Measurements from ENCODE around the gene IL26. TPM values are rescaled to one million over a fixed set of nuclear protein-coding genes. Genes with fewer than 3 reads are reported as not detected.
A peak's percentile ranks its signal among the peaks of the same experiment; 100 is the strongest.

IL26 gene
- total RNA-seq, 1 experiment from 2014 or later = not detected

GRCh38 chr12:68259318-68259940 is 33.8 kb upstream of the IL26 start:
- CTCF ChIA-PET = no interaction called here
- ATAC-seq = peak; percentile 48; the same call in 1 of the 2 replicates
- POLR2A ChIA-PET = no interaction called here
- Histone ChIP-seq H3K36me3 (ENCODE audit: control insufficient read depth, insufficient read depth, low read length) (no peaks in the 10 kb centered on the region), H3K4me1 (ENCODE audit: control insufficient read depth, insufficient read depth, low read length) (no peaks in the 10 kb centered on the region), H3K4me3 (ENCODE audit: low read depth in 2 of 2, low read length in 2 of 2) (no peak overlapping the region), H3K27me3 (ENCODE audit: control insufficient read depth, insufficient read depth, low read length) (no peaks in the 10 kb centered on the region), H3K9me3 (ENCODE audit: control insufficient read depth, insufficient read depth, low read depth, low read length) (no peaks in the 10 kb centered on the region), H3K27ac (ENCODE audit: low read length) (no peak overlapping the region)
- in situ Hi-C loops (cut with HindIII; ENCODE audit: low pct_unique_long_range_greater_than_20kb, low sequenced_read_pairs) = no loop called here
- TF ChIP-seq SIN3A (IDR thresholded peaks at IDR 0.05; ENCODE audit: borderline replicate concordance, insufficient read depth, low read depth, low read length) (no peak), REST (IDR thresholded peaks at IDR 0.05; ENCODE audit: insufficient read depth in 1 of 2, low read depth in 2 of 2, low read length in 1 of 2) (no peak), TCF7L2 (IDR thresholded peaks at IDR 0.05; ENCODE audit: low read depth, low read length) (no peak), POLR2AphosphoS5 (IDR thresholded peaks at IDR 0.05; ENCODE audit: low read depth, low read length) (no peak), CTCF (IDR thresholded peaks at IDR 0.05) (no peak)
- no TSS peak for BruUV-seq (replicated peaks)
- intact Hi-C loops (cut with micrococcal nuclease; ENCODE audit: unreplicated experiment) = no loop called here
- DNase-seq (ENCODE audit: low read depth, low spot score) = peak; percentile 43

GRCh38 chr12:68253504-68253903 is 27.9 kb upstream of the IL26 start, which contains the start of gene IL22:
IL22 (minus strand) TSS chr12:68253604; CDS start chr12:68253448, 156 bp downstream.
- no peak for TF ChIP-seq POLR2AphosphoS5 (IDR thresholded peaks at IDR 0.05; ENCODE audit: low read depth, low read length)
- no peak for TF ChIP-seq TCF7L2 (IDR thresholded peaks at IDR 0.05; ENCODE audit: low read depth, low read length)
- no peak for TF ChIP-seq SIN3A (IDR thresholded peaks at IDR 0.05; ENCODE audit: borderline replicate concordance, insufficient read depth, low read depth, low read length)
- no peak for TF ChIP-seq REST (IDR thresholded peaks at IDR 0.05; ENCODE audit: insufficient read depth in 1 of 2, low read depth in 2 of 2, low read length in 1 of 2)
- no peak for TF ChIP-seq CTCF (IDR thresholded peaks at IDR 0.05)
- DNase-seq (ENCODE audit: low read depth, low spot score) = no peak
- no peaks in the 10 kb centered on the region for H3K9me3 ChIP-seq (ENCODE audit: control insufficient read depth, insufficient read depth, low read depth, low read length)
- in situ Hi-C loops (cut with HindIII; ENCODE audit: low pct_unique_long_range_greater_than_20kb, low sequenced_read_pairs) (no loop called here), intact Hi-C loops (cut with micrococcal nuclease; ENCODE audit: unreplicated experiment) (no loop called here)
- BruUV-seq (replicated peaks) = no TSS peak
- no peaks in the 10 kb centered on the region; the same call in 1 of the 2 replicates for H3K27me3 ChIP-seq (ENCODE audit: control insufficient read depth, insufficient read depth, low read length)
- POLR2A ChIA-PET = interaction anchor here (0.7 to 1.2 kb wide), 2 partner anchors 7 to 30 kb away, joined by 3 to 4 read pairs; no protein-coding TSS in a partner anchor
- no peak within 1 kb of the TSS for H3K4me3 ChIP-seq (ENCODE audit: low read depth in 2 of 2, low read length in 2 of 2)
- H3K36me3 ChIP-seq (ENCODE audit: control insufficient read depth, insufficient read depth, low read length) = no peaks in the 10 kb centered on the region
- no peak within 1 kb of the TSS for H3K27ac ChIP-seq (ENCODE audit: low read length)
- CTCF ChIA-PET = no interaction called here
- no peak for ATAC-seq
- no peaks in the 10 kb centered on the region for H3K4me1 ChIP-seq (ENCODE audit: control insufficient read depth, insufficient read depth, low read length)
